NCI-H2081 (cell line): ENCODE measurements around the gene RPIA.

Source experiments
- DNase-seq, 2 experiments: peaks; one replicate each; lab custom pipeline; 2025; lab: John Stamatoyannopoulos, UW

Gene RPIA

DNA sequence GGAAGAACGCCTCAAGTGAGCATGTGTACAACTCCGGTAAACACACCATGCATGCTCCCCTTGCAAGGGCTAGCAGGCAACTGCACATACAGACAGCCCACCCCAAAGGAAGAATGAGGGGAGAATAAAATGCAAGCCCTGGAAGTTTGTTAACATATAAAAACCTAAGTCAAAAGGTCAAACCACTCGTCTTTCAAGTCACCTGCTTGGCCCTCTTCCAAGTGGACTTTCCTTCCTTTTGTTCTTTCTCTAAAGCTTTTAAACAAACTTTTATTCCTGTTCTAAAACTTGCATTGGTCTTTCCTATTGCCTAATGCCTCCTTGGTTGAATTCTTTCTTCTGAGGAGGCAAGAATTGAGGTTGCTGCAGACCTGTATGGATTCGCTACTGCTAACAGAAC lies 5.2 kb upstream of the RPIA start:
- no peak for DNase-seq

DNA sequence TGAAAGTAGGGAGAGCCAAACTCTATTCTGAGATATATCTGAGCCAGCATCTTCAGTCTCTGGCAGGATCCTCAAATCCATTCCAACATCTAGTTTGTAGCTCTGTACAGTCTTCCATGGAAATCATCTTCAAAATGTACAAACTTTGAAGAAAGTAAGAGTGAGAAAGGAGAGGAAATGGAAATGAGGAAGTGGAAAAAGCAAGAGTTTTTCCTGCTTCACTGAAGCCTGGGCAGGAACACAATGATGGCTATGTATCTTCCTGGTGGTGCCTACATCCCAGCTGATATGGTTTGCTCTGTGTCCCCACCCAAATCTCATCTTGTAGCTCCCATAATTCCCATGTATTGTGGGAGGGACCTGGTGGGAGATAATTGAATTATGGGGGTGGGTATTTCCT lies 4.1 kb upstream of the RPIA start:
- no peak for DNase-seq

DNA sequence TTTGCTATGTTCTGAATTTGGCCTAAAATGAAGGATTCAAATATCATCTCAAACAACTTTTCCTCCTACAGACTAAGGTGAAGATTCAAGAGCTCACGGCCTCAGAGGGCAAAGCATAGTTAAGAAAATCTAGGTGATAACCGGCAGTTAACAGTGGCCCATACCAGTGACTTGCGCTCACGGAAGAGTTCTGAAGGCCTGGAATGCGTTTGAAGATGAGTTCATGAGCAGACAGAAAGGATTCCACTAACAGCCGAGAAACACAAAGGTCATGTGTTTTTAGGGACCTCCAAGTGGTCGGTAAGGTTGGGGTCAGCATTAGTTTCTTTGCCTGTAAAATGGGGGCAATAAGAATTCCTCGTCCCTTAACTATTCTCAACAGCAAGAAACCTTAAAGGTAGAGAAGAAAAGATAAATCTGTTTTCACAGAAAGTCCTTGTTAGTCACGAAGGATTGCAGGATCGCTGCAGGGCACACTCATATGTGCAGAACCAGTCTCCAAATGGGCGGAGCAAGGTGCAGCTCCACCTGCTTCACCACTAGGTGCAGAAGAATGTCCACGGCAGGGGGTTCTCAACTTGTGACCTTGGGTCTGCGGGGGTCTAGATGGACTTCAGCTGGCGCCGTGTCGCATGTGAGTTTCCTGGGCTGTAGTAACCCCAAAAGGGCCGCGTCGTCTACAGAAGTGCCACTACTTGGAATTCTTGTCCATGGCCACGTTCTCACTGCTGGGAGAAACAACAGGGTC lies 708 bp upstream of the RPIA start:
- peak; percentile 17 to 46 for DNase-seq

DNA sequence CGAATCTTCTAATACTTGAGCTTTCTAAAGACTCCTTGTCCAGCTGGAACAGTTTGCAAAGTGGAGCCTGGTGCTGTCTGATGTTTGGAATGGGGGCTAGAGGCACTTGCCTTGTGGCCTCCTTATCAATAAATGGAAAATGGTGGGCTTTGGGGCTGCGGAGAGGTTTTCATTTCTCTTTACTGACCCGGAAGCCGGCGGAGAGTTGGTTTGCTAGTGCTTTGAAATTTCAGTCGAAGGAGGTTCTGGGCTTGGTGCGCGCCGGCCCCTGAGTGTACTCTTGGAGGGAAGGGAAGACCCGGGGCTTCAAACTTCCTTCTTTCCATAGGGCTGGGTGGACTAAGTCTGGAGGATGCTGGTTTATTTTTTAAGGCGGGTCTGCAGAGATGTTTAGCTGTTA lies 714 bp downstream of the RPIA start:
- no peak for DNase-seq

DNA sequence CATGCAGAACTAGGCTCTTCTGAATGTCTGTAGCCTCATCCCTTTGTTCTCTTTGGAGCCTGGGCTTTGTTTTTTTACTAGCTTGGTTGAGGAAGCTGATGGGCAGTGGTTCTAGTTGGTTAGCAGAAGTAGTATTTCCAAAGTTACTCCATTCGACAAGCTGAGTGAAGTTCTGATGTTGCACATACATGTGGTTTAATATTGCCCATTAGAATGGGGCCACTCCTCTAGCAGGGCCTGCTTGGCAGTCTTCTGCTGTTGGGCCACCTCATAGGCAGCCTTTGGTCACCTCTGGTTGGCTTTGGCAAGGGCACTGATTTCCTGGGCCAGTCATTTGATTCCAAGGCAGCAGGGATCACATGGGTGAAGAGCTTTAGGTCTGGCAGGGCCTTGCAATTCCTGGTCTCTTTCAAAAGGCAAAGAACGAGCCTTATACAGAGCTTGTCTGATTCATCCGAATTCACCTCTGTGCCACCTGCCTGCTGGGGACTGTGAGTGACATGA lies 2.5 kb downstream of the RPIA start:
- DNase-seq = no peak

DNA sequence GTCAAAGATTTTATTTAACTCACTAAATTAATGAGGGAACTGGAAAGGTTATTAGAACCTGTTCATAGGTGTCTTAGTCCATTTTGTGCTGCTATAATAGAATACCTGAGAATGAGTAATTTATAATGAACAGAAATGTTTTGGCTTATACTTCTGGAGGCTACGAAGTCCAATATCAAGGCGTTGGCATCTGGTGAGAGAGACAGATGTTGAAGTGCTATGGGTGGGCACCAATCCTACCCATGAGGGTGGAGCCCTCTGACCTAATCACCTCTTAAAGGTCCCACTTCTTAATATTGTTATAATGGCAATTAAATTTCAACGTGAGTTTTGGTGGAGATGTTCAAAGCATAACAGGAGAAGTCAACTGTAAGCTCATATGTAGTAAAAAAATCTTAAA lies 5.1 kb downstream of the RPIA start:
- DNase-seq = no peak

DNA sequence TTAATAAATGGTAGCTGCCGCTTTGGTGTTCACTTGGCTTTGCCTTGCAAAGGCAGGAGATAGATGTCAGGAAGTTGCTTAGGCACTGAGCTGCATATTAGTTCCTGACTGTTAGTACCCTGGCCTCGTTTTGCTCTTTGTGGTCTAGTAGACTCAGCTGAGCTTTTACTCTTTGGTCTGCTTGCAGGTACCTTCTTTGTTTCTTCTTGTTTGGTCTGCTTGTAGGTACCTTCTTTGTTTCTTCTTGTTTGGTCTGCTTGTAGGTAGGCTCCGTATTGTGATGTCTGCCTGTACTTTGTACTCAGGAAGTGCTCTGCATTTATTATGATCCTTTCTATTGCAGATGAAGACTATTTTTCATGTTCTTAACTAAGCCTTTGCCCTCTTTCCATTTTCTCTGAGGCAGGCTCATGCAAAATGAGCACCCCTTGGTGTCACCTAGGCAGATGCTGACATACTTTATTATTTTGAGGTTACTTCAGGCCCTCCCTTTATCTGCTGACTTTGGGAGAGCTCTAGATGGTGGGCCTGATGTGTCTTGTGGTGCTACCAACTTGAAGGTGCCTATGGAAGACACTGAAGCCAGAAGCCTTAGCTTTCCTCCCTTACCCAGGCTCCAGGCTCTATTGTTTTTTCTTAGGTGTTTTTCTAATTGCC lies 6.0 kb downstream of the RPIA start:
- no peak for DNase-seq

DNA sequence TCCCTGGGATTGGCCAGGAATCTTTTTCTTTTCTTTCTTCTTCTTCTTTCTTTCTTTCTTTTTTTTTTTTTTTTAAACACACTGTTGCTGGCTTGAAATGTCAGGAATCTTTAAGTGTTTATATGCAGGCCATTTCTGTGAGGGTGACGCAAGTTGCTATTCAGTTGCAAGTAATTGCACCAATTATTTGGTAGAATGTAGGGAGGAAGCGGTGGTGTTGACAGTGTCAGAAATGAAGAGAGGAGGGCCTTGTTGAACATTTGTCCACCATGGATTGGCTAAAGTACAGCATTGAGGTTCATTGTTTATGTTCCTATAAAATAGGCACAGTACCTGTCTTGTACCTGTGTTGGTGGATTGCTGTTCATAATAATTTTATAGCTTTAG lies 6.5 kb downstream of the RPIA start:
- DNase-seq = peak in 1 of 2 experiments; percentile 45

DNA sequence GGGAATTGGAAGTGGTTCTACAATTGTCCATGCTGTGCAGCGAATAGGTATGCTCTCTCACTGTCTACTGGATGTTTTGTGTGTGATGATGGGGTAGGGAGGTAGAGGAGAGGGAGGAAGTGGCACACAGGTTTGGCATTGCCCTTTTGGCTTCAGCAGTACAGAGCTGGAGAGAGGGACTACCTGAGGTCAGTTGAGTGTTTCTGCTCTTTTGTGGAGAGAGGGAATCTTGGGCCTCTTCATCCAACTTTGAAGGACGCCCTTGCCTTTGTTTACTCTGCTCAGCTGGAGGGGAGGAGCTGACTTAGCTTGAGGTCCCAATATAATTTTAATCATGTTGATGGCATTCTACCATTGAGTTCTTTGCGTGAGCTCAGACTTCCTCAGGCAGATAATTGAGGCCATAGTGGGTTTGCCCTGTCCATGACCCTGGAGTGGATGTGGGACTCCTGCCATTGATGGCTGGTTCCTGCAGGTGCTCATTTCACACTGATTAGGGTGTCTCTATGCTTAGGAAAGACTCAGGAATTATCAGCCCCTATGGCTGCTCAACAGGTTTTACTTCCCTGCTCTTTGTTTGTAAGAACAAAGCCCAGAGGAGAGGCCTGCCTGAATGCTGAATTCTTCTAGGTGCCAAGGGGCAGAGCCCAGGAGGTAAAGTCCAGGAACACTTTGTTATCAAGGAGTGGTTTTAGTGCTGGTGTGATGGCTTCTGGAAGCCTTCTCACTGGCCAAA lies 7.2 kb downstream of the RPIA start:
- no peak for DNase-seq

DNA sequence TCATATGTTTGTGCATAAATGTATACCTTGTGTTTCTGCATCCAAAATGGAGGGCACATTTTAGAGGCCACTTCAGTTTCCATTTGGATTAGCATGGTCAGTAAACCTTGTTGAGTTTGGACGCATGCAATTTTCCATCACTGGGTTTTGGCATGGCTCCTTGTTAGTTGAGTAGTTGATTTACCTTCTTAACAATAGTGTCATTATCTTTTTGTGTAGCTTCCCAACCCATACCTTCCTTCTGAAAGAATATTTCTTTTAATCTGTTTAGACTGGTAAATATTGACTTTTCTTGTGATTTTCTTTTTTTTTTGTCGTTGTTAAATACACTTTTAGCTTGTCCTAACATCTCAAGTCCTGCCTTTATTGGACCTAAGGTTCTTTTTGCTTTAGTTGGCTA lies 15.5 kb downstream of the RPIA start:
- DNase-seq = peak in 1 of 2 experiments; percentile 12

DNA sequence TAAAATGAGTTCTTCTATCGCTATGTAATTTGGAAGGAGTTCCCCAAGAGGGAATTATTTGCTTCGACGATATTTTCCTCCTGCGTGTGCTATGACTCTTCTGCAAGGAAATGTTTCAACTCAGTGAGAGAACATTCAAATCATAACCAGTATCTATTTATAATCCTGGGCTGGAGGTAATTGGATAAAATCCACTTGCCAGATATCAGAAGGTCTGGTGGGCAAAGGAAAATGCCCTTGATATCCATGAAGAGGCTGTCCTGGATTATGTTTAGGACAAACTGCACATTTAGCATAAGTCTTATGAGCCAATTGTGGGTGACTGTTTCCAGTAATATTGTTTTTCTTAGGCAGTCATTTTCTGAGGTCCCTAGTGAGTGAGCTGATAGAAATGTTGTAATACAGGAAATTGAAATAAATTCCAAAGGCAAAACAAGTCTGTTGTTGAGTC lies 17.7 kb downstream of the RPIA start:
- no peak for DNase-seq

DNA sequence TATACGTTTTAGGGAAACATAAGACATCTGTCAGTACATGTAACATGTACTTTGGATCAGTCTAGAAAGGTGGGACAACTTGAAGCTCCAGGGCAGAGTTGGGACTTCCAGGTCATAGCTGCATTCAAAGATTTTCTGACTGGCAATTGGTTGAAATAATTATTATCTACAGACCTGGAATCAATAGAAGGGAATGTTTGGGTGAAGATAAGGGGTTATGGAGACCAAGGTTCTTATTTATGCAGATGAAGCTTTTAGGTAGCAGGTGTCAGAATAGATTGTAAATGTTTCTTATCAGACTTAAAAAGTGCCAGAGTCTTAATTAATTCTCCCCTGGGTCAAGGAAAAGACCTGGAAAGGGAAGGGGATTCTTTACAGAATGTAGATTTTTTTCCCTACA lies 19.8 kb downstream of the RPIA start:
- no peak for DNase-seq

DNA sequence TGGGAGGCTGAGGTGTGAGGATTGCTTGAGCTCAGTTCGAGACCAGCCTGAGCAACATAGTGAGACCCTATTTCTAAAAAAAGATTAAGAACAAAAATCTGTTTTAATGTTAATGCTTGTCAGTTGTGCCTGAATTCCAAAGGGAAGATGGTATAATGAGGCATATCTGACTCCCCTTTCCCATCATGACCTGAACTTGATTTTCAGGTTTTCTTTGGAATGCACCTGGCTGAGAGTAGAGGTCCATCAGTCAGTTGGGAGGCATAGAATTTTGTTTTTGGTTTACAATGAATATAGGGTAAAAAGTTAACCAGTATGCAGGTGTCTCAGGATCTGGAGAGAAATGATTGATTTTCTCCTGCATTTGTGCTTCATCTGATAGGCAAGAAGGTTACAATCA lies 20.4 kb downstream of the RPIA start:
- DNase-seq = no peak

DNA sequence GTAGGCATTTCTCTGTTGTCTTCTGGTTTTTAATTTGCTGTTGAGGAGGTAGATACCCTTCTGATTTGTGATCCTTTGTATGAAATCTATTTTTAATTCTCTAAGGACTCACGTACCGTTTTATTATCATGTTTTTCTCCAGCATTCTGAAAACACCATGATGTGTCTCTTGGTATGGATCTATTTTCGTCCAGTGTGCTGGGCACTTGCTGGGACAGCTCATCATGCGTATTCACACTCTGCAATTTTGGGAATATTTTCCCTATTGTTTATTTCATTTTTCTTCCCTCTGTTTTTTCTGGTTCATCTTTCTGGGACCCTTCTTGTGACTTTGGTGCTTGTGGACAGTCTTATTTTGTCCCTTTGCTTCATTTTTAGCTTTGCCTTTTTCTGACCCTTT lies 21.9 kb downstream of the RPIA start:
- DNase-seq = no peak

DNA sequence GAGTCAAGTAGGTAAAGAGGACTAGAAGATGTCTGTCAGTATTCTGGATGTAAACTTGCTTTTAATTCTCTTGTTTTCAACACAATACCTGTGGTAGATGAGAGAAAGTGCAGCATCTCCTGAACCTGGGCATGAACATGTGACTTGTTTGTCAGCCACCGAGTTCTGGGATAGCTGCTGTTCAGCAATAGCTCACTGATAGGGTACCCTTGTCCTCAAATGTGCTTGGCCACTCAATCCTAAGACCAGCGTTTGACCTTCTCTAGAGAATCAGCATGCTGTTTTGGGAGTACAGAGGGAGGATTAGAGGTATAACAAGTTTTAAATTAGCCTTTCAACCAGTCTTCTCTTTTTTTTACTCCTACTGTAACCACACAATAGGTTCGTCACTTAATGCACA lies 23.2 kb downstream of the RPIA start:
- no peak for DNase-seq

DNA sequence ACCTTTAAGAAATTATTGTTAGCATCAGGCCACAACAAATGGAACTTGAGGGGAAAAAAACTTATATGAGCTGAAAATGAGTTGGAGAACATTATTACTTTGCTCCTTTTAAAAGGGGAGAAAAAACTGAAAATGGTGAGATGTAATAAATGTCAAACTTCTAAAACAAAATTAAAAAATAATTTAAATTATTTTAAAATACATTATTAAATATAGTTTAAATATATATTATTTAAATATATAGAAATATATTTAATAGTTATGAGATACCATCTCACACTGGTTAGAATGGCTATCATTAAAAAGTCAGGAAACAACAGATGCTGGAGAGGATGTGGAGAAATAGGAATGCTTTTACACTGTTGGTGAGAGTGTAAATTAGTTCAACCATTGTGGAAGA lies 28.9 kb downstream of the RPIA start:
- DNase-seq = no peak

DNA sequence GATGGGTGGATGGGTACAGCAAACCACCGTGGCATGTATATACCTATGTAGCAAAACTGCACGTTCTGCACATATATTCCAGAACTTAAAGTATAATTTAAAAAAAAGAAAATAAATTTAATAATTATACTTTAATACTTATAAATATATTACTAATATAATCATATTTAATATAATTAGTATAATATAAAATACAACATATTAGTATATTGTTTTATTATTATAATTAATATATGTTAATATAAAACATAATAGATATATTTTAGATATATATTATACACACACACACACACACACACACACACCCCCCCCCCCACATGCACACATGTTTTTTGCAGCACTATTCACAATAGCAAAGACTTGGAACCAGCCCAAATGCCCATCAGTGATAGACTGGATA lies 29.8 kb downstream of the RPIA start:
- no peak for DNase-seq

DNA sequence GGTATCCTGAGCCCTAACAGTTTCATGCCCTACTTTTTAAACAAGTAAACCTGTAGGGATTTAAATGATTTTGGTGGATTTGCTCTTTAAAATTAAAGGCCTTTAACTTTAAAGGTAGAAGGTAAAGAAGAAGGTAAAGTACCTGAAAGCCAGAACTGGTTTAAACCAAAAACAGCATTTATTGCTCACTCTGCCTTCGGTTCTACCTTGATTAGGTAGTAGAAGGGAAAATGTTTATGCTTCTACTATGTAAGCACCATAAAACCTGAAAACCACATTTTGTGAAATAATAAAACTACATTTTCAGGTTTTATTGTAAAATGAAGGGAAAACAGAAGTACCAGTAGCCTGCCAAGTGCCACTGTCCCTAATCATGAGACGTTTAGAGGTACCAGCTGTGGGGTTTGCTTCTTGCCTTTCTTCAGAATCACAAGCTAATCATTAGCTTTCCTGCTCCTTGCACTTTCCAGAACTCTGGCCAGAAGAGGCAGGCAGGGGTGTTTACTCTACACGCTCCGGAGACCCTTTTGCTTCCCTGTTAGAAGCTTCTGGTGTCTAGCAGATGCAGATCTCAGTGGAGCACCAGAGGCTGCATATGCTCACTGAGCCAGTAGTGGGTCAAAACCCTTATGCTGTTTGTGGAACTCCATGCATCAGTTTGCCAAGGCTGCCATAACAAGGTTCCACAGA lies 33.3 kb downstream of the RPIA start:
- no peak for DNase-seq

DNA sequence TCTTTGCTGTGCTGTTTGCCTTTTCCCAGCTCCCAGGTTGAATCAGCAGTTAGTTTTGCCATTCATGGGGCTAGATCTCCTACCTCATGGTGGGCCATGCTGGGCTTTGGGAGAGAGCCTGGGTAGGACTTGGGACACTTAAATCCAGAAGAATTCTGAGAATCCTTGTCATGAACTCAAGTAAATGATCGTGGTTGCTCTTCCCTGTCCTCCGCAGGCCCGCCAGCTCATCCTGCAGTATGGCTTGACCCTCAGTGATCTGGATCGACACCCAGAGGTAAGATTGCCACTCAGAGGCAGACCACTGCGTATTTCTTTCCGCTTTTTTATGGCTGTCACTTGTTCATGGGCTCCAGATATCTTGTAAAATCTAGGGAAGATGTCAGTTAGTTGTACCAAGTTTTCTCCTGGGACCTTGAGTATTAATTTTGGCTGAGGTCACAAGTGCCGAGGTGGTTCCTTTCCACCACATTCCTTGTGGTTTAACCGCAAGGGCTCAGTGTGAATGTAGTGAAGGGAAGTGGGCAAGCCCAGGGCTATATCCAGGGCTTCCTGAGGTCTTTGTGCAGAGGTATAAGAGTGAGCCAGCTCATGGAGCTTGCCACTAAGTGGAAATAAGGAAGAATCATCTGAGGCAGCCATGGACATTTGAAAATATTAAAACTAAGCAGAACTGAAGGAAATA lies 37.7 kb downstream of the RPIA start:
- no peak for DNase-seq

DNA sequence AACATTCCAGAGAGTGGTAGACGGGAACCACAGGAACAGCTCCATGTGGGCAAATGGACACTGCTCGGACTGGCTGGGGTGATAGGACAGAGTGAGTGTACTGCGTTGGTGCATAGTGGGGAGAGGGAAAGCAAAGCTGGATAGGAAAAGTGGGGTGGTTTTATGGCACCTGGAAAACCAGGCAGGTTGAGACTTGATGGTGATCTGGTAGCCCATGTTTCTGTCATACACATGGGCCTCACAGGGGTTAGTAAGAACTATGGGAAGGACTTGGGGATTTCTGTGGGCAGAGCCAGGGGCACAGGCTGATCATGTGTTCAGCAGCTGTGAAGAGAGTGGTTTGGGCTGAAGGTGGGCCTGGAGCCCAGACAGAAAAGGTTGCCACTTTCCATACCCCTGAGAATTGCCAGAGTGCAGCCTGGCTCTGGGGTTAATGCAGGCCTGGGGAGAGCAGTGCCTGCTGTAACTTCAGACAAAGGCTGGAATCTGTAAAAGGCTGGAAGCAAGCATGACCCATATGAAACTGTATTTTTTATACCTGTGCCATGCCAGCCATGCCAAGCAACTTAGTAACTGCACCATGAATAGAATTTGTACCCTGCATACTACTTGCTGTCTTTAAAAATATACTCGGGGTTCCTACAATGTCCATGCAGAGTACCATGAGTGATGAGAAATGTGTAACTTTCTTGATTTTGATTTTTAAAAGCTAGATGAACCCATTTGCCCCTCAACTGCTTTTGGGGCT lies 41.9 kb downstream of the RPIA start:
- no peak for DNase-seq

DNA sequence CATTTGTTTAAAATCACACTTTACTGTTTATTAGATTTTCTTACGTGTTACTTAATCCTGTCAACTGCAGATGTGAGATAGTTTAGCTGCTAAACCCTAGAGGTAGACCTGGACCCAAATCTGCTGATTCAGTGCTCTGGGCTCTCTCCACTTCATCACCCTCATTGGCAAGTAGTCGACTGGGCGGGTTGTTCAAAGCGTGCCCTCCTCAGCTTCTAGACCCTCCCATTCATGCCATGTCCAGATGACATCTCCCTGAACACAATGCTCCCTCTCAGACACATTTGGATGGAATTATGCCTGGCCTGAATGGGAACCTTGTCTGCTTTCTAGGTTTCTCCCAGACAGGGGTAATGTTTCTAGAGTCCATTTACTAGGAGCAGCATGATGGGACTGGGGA lies 43.7 kb downstream of the RPIA start:
- DNase-seq = no peak
